Nephron (organoid): ENCODE results near the gene MBD5.

ENCODE experiments used
- H3K27ac Mint-ChIP-seq, 3 experiments: 2 replicates each; pipeline ENCODE4 v1.8.0; 2020; ENCODE audit warnings: mixed read lengths in 3 of 3, mild to moderate bottlenecking in 2 of 3, moderate library complexity in 1 of 3
- H3K27me3 Mint-ChIP-seq: 2 replicates; pipeline ENCODE4 v1.8.0; 2021; ENCODE audit warnings: low read depth, mild to moderate bottlenecking, moderate library complexity, mixed read lengths
- H3K36me3 Mint-ChIP-seq: 2 replicates; pipeline ENCODE4 v1.8.0; 2020; ENCODE audit warnings: low read depth, mixed read lengths
- H3K4me1 Mint-ChIP-seq: 2 replicates; pipeline ENCODE4 v1.8.0; 2020; ENCODE audit warnings: mixed read lengths
- H3K4me3 Mint-ChIP-seq, 3 experiments: 2 replicates each; pipeline ENCODE4 v1.8.0; 2020; ENCODE audit warnings: mild to moderate bottlenecking in 3 of 3, mixed read lengths in 3 of 3, moderate library complexity in 2 of 3
- H3K9me3 Mint-ChIP-seq: 2 replicates; pipeline ENCODE4 v1.8.0; 2020; ENCODE audit warnings: mixed read lengths
- CTCF ChIP-seq, 3 experiments: fragments of 200-600 bp; sonication (generic); IDR thresholded peaks; one replicate each; pipeline ENCODE4 v1.5.0; 2021; ENCODE audit warnings: antibody characterized with exemption in 3 of 3; ENCODE audit not compliant: unreplicated experiment in 3 of 3

MBD5 gene

GRCh38 chr2:148548716-148549400 is 528.0 kb downstream of the MBD5 start:
- Mint-ChIP-seq H3K27me3 (no peaks in the 10 kb centered on the region), H3K27ac (no peak overlapping the region), H3K36me3 (no peaks in the 10 kb centered on the region), H3K4me3 (no peak overlapping the region), H3K4me1 (peaks cover 4% of the 10 kb centered on the region), H3K9me3 (peaks cover 2% of the 10 kb centered on the region)
- no peak for TF ChIP-seq CTCF (IDR thresholded peaks at IDR 0.05; ENCODE audit: unreplicated experiment in 3 of 3)

GRCh38 chr2:148552675-148553331 is 531.9 kb downstream of the MBD5 start:
- no peak for TF ChIP-seq CTCF (IDR thresholded peaks at IDR 0.05; ENCODE audit: unreplicated experiment in 3 of 3)
- Mint-ChIP-seq H3K9me3 (peaks cover 2% of the 10 kb centered on the region), H3K36me3 (no peaks in the 10 kb centered on the region), H3K4me3 (no peak overlapping the region), H3K4me1 (peaks cover 4% of the 10 kb centered on the region), H3K27me3 (no peaks in the 10 kb centered on the region), H3K27ac (no peak overlapping the region)

DNA sequence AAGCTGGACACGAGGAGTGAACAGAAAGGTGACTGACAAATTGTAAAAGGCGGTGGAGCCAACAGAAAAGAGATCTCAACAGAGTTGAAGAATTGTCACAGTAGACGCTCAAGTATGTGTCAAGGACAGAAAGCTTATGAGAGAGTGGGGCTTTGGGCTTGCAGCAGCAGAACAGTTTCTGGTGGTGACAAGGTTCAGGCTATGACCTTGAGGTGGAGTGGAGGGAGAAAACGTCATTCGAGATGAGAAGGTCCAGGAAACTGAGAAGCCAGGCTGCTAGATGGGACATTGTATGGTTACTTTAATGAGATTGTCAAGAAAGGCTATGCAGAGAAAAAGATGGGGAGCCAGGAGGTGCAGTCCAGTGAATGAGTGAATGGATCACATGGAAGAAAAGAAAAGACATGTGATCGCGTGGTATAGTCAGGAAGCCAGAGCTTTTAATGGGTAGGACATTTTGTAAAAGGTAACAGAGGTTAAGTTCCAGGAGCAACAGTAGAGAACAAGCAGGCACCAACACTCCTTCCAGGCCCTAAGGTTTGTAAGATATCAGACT is 532.5 kb downstream of the MBD5 start:
- Mint-ChIP-seq H3K4me1 (peaks cover 4% of the 10 kb centered on the region), H3K36me3 (no peaks in the 10 kb centered on the region), H3K9me3 (peaks cover 4% of the 10 kb centered on the region), H3K27me3 (no peaks in the 10 kb centered on the region), H3K4me3 (no peak overlapping the region), H3K27ac (no peak overlapping the region)
- TF ChIP-seq CTCF (IDR thresholded peaks at IDR 0.05; ENCODE audit: unreplicated experiment in 3 of 3): no peak

GRCh38 chr2:148554459-148555247 is 533.8 kb downstream of the MBD5 start:
- H3K27me3 Mint-ChIP-seq: no peaks in the 10 kb centered on the region
- H3K4me1 Mint-ChIP-seq: peaks cover 4% of the 10 kb centered on the region
- no peaks in the 10 kb centered on the region for H3K36me3 Mint-ChIP-seq
- peaks cover 7% of the 10 kb centered on the region for H3K9me3 Mint-ChIP-seq
- no peak overlapping the region for H3K4me3 Mint-ChIP-seq
- H3K27ac Mint-ChIP-seq: no peak overlapping the region
- no peak for TF ChIP-seq CTCF (IDR thresholded peaks at IDR 0.05; ENCODE audit: unreplicated experiment in 3 of 3)

GRCh38 chr2:148555622-148556294 is 534.9 kb downstream of the MBD5 start:
- Mint-ChIP-seq H3K9me3 (peaks cover 9% of the 10 kb centered on the region), H3K27me3 (no peaks in the 10 kb centered on the region), H3K27ac (no peak overlapping the region), H3K36me3 (no peaks in the 10 kb centered on the region), H3K4me1 (peaks cover 9% of the 10 kb centered on the region), H3K4me3 (no peak overlapping the region)
- TF ChIP-seq CTCF (IDR thresholded peaks at IDR 0.05; ENCODE audit: unreplicated experiment in 3 of 3): no peak
